NCI-H1694 (cell line): ENCODE data around the gene HMOX2.

ENCODE experiments used
- DNase-seq: peaks from one replicate; lab custom pipeline; 2025; lab: John Stamatoyannopoulos, UW

Gene HMOX2

GRCh38 chr16:4505356-4506147 is 29.4 kb downstream of the HMOX2 start:
- DNase-seq = no peak

- DNase-seq = peak; percentile 49
These were observed 30.3 kb downstream of the HMOX2 start for GRCh38 chr16:4506450-4506849.

GRCh38 chr16:4507588-4508345 is 31.6 kb downstream of the HMOX2 start:
- no peak for DNase-seq

GRCh38 chr16:4508806-4509205 is 32.6 kb downstream of the HMOX2 start:
- DNase-seq = no peak

GRCh38 chr16:4509420-4509819 is 33.2 kb downstream of the HMOX2 start:
- no peak for DNase-seq

GRCh38 chr16:4510131-4510530 is 33.9 kb downstream of the HMOX2 start:
- no peak for DNase-seq

GRCh38 chr16:4510747-4511426 is 34.7 kb downstream of the HMOX2 start:
- DNase-seq = no peak

GRCh38 chr16:4511441-4512082 is 35.4 kb downstream of the HMOX2 start:
- DNase-seq = peak; percentile 65

- DNase-seq = no peak
These were observed 36.3 kb downstream of the HMOX2 start for GRCh38 chr16:4512473-4512872.

- no peak for DNase-seq
These were observed 37.1 kb downstream of the HMOX2 start for GRCh38 chr16:4513086-4513860.

GRCh38 chr16:4513881-4514280 is 37.7 kb downstream of the HMOX2 start:
- no peak for DNase-seq

GRCh38 chr16:4514606-4515005 is 38.4 kb downstream of the HMOX2 start:
- no peak for DNase-seq

GRCh38 chr16:4515611-4516233 is 39.5 kb downstream of the HMOX2 start:
- DNase-seq = no peak

GRCh38 chr16:4517812-4518680 is 41.8 kb downstream of the HMOX2 start:
- DNase-seq = peak; percentile 34

GRCh38 chr16:4519274-4520058 is 43.3 kb downstream of the HMOX2 start:
- DNase-seq = no peak

GRCh38 chr16:4520913-4521312 is 44.7 kb downstream of the HMOX2 start:
- DNase-seq = no peak

- DNase-seq = peak; percentile 89
These were observed 45.9 kb downstream of the HMOX2 start for GRCh38 chr16:4522051-4522581.

GRCh38 chr16:4523686-4524085 is 47.5 kb downstream of the HMOX2 start:
- DNase-seq = no peak

- DNase-seq = no peak
These were observed 48.4 kb downstream of the HMOX2 start for GRCh38 chr16:4524571-4524970.
